ENCODE results near the gene EXD3. TPM values are rescaled to one million over a fixed set of nuclear protein-coding genes. Genes with fewer than 3 reads are reported as not detected.

EXD3 gene
- total RNA-seq, 1 donor from 2014 or later = 16.7 TPM

DNA sequence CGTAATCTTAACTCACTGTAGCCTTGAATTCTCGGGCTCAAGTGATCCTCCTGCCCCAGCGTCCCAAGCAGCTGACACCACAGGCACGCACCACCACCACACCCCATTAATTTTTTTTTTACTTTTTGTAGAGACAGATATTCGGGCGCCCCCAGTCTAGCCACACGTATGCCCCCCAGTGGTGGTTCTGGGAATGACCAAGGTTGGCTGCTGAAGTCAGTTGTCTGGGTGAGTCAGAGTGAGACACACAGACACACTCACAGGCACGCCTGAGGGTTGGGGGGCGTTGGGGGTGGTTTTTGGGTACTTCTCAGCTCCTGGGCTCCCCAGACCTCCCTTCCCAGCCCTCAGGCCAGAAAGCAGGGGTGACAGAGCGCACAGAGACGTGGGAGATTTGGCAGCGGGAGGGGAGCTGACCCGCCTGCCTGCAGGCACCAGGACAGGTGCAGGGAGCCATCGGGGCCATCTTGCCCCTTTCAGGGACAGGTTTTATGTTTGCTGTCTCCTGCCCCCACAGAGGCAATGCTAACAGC, 22.4 kb upstream of the EXD3 start:
- Histone ChIP-seq H3K36me3 (peaks cover 12 to 20% of the 10 kb centered on the region in 2 donors), H3K9me3 (no peaks in the 10 kb centered on the region), H3K4me3 (no peak overlapping the region), H3K27ac (no peak overlapping the region), H3K4me1 (peaks cover 0 to 13% of the 10 kb centered on the region in 2 donors), H3K27me3 (peaks cover 3% of the 10 kb centered on the region)
- TF ChIP-seq, protein P1, sequence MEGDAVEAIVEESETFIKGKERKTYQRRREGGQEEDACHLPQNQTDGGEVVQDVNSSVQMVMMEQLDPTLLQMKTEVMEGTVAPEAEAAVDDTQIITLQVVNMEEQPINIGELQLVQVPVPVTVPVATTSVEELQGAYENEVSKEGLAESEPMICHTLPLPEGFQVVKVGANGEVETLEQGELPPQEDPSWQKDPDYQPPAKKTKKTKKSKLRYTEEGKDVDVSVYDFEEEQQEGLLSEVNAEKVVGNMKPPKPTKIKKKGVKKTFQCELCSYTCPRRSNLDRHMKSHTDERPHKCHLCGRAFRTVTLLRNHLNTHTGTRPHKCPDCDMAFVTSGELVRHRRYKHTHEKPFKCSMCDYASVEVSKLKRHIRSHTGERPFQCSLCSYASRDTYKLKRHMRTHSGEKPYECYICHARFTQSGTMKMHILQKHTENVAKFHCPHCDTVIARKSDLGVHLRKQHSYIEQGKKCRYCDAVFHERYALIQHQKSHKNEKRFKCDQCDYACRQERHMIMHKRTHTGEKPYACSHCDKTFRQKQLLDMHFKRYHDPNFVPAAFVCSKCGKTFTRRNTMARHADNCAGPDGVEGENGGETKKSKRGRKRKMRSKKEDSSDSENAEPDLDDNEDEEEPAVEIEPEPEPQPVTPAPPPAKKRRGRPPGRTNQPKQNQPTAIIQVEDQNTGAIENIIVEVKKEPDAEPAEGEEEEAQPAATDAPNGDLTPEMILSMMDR (IDR thresholded peaks at IDR 0.05) = peak; percentile 83 to 89 (median 85)
- DNase-seq (ENCODE audit: low spot score in 2 of 2) = peak in 1 of 2 donors; percentile 91
- intact Hi-C loops (cut with DNase I) = loop anchor here (2.0 kb wide), 1 partner anchor 23 kb away; the partner anchor contains the start of genes EXD3 and NOXA1

DNA sequence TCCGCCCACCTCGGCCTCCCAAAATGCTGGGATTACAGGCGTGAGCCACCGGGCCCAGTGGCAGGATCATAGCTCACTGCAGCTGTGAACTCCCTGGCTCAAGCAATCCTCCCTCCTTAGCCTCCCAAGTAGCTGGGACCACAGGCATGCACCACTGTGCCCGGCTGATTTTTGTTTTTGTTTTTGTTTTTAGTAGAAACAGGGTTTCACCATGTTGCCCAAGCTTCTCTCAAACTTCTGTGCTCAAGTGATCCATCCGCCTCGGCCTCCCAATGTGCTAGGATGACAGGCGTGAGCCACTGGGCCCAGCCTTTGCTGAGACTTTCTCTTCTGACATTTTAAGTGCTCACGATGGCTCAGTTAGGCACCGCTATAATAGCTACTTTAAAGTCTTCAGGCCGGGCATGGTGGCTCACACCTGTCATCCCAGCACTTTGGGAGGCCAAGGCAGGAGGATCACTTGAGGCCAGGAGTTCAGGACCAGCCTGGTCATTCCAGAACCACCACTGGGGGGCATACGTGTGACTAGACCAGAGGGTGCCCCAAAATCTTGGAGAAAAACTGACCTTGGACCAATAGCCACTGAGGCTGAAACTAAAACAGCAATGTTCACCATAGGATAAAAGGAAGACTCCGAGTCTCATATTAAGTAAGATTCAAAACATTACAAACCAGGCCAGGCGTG, 21.3 kb upstream of the EXD3 start:
- Histone ChIP-seq H3K9me3 (no peaks in the 10 kb centered on the region), H3K27me3 (peaks cover 3% of the 10 kb centered on the region), H3K36me3 (peaks cover 9 to 11% of the 10 kb centered on the region in 2 donors), H3K4me1 (peaks cover 0 to 13% of the 10 kb centered on the region in 2 donors), H3K27ac (no peak overlapping the region), H3K4me3 (no peak overlapping the region)
- TF ChIP-seq, protein P1 (IDR thresholded peaks at IDR 0.05) = no peak
- intact Hi-C loops (cut with DNase I) = loop anchor here (2.0 kb wide), 1 partner anchor 21 kb away; the partner anchor contains the start of genes EXD3 and NOXA1
- no peak for DNase-seq (ENCODE audit: low spot score in 2 of 2)

DNA sequence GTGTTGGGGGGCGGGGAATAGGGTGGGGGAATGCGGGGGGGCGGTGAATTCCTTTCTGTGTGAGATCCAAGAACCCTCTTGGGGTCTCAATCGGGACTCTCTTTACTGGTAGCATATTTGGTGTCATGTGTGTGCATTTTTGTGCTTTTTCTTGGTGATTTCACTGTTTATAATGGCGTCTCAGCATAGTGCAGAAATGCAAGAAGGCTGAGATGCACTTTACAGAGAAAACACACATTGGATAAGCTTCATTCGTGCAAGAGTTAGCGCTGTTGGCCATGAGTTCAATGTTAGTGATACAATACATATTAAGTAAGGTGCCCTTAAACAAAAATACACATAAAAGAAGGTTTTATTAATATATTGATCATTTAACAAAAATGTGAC, 19.0 kb upstream of the EXD3 start:
- H3K9me3 ChIP-seq = no peaks in the 10 kb centered on the region
- peaks cover 0 to 11% of the 10 kb centered on the region in 2 donors for H3K4me1 ChIP-seq
- peak overlapping the region; percentile 36 to 53 for H3K4me3 ChIP-seq
- H3K27me3 ChIP-seq = peaks cover 3% of the 10 kb centered on the region
- TF ChIP-seq, protein P1 (IDR thresholded peaks at IDR 0.05) = no peak
- no peak overlapping the region for H3K27ac ChIP-seq
- no peak for DNase-seq (ENCODE audit: low spot score in 2 of 2)
- no peaks in the 10 kb centered on the region for H3K36me3 ChIP-seq
- intact Hi-C loops (cut with DNase I) = no loop called here

DNA sequence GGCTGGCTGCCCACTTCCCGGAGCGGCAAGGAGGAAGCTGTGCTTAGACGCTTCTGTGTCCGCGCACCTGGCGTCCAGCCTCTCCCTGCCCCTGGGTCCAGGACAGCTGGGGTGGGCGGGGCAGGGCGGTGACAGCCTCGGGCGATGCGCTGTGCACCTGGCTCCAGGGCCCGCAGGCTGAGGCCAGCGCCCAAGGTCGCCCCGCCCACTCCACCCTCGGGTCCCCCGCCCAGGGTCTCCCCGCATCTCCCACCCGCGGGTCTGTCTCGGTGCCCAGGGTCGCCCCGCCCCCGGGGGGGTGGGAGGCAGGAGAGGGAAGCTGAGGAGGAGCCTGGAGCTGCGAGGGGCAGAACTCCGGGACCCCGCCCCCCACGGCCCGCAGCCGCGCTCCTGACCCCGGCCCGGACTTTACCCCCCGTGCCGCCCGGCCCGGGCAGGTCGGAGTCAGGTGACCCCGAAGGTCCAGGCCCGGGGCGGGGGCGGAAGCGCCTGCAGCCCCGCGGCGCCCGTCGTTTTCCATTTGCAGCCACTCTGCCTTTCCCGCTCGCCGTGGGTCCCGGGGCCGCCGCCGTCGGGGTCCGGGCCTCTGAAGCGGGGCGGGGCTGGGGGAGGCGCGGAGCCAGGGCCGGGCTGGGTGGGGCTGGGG, 18.4 kb upstream of the EXD3 start, which contains the start of gene ENTPD8:
Gene ENTPD8, minus strand, starts transcription at position 69 of the 646 bp plus-strand sequence. CDS start 3,072 bp downstream, outside the sequence.
- Histone ChIP-seq H3K4me1 (peaks cover 0 to 12% of the 10 kb centered on the region in 2 donors), H3K36me3 (no peaks in the 10 kb centered on the region), H3K4me3 (peak within 1 kb of the TSS; percentile 36 to 53), H3K9me3 (no peaks in the 10 kb centered on the region), H3K27ac (no peak within 1 kb of the TSS), H3K27me3 (peaks cover 3% of the 10 kb centered on the region)
- TF ChIP-seq, protein P1 (IDR thresholded peaks at IDR 0.05) = no peak
- DNase-seq (ENCODE audit: low spot score in 2 of 2) = no peak
- intact Hi-C loops (cut with DNase I) = no loop called here

DNA sequence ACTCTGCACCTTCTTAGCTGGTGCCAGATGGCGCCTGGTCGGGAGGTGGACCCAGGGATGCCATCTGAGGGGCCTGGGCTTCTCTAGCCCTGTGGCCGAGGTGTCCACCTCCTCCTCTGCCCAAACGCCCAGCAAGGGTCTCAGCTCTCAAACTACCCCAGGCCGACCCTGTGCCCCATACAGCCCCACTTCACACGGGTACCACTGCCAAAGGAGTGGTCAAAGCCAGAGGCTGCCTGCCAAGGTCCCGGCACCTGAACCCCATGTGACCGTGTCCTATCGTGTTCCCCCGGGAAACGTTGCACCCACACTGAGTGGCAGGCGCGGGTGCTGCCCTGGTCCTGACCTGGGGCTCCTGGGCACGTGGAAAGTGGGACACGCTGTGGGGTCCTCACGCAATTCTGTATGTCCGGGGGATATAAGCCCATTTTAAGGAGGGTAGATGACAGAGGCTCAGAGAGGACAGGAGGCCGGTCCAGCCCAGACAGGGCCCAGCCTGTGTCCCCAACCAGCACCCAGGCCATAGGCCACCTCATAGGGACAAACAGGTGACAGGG, 16.3 kb upstream of the EXD3 start:
- no peaks in the 10 kb centered on the region for H3K9me3 ChIP-seq
- no peaks in the 10 kb centered on the region for H3K36me3 ChIP-seq
- H3K27me3 ChIP-seq = peaks cover 3% of the 10 kb centered on the region
- no peak overlapping the region for H3K4me3 ChIP-seq
- H3K4me1 ChIP-seq = peaks cover 6 to 13% of the 10 kb centered on the region in 2 donors
- TF ChIP-seq, protein P1 (IDR thresholded peaks at IDR 0.05) = no peak
- intact Hi-C loops (cut with DNase I) = no loop called here
- H3K27ac ChIP-seq = no peak overlapping the region
- no peak for DNase-seq (ENCODE audit: low spot score in 2 of 2)
